Peyer's patch (tissue), 4 donors: ENCODE data around the gene USP24.

Source experiments
- CTCF ChIP-seq, 6 experiments: fragments of 450-650 bp in 4 of 6; fragments of 200-600 bp in 2 of 6; sonication (generic) in 1 of 6; IDR thresholded peaks; one replicate each; pipeline ENCODE4 v1.5.1; 2017 to 2019; ENCODE audit warnings: antibody characterized with exemption in 6 of 6, mild to moderate bottlenecking in 3 of 6, moderate library complexity in 1 of 6
- POLR2A ChIP-seq, 2 donors: fragments of 450-650 bp; IDR thresholded peaks; one replicate each; pipeline ENCODE4 v1.5.1; 2017; ENCODE audit warnings: antibody characterized with exemption in 2 of 2, mild to moderate bottlenecking in 2 of 2, moderate library complexity in 2 of 2

- TF ChIP-seq CTCF (IDR thresholded peaks at IDR 0.05), result no peak
- no peak for TF ChIP-seq POLR2A (IDR thresholded peaks at IDR 0.05)
These were observed 154.8 kb downstream of the USP24 start for GRCh38 chr1:55060133-55060999.
